Inflammatory macrophage treated with lipopolysaccharide for 1 hour (primary cell): ENCODE data around the gene GABRR2.

Source experiments
- DNase-seq, 2 donors: peaks; one replicate each; pipeline ENCODE4 v3.0.0-alpha.2; 2020 to 2022

GABRR2 gene

DNA sequence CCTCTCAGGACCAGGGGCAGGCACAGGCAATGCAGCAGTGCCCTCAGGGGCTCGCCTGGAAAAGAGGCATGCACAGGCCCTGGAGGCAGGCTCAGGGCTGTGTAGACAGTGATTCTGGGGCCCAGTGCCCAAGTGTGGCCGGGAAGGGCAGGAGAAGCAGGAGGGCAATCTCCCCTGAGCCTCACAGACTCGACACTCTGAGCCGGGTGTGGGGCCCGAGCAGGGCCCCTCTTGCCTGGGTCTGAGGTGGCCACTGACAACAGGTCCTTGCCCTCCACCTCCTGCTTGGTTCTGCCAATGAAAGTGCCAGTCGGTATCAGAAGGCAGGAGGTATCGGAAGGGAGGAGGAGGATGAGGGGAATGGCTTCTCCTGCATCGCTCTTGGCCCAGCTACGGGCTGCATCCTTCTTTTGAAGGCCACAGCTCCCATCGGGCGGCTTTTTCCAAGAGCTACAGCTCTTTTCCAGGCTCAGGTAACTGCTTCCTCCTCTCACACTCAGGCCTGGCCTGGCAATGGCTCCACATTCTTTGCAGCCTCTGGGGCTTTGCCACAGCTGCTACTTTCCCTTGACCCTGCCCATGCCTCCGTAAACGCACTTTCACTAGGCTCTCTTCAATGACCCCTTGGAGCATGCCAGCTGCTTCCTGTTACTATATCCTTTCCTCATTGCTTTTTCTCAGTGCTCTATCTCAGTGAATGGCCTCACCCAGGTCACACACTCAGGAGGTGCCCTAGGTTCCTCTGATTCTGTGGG, 24.5 kb downstream of the GABRR2 start:
- DNase-seq: no peak

DNA sequence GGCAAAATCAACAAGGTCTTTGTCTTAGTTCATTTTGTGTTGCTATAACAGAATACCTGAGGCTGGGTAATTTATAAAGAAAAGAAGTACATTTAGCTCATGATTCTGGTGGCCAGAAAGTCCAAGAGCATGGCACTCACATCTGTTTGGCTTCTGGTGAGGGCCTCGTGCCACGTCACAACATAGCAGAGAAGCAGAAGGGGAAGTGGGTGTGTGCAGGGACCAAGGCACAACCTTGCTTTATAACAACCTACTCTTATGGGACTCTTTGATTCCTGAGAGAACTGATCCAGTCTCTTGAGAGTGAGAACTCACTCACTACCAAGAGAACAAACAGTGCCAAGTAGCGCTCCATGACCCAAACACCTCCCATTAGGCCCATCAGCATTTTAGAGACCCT, 25.4 kb downstream of the GABRR2 start:
- DNase-seq: no peak

DNA sequence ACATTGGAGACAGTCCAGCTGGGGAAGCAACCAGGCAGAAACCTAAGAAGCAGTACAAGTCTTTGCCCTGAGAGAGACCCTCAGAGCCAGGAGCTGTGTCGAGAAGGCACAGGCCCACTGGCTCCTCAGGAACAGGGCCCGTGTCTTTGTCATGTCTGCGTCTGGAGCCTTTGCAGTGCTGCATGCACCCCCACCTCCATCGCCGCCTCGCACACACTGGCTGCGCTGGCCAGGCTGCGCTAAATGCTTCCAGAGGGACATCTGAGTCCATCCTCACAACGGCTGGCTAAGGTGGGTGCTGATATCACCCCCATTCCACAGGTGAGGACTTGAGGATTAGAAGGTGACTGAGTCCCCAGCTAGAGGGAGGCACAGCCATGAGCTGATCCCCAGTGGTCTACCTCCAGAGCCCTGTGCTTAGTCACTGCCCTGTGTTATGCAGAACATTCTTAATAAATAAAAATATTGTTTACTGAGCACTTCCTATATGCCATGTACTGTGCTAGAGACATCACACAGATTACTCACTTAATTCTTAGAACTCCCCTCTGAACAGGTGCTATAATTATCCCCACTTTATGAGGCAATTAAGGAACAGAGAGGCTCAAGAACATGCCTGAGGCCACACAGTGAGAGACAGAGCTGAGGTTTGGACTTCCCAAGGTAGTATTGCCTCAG, 27.6 kb downstream of the GABRR2 start:
- DNase-seq: no peak

DNA sequence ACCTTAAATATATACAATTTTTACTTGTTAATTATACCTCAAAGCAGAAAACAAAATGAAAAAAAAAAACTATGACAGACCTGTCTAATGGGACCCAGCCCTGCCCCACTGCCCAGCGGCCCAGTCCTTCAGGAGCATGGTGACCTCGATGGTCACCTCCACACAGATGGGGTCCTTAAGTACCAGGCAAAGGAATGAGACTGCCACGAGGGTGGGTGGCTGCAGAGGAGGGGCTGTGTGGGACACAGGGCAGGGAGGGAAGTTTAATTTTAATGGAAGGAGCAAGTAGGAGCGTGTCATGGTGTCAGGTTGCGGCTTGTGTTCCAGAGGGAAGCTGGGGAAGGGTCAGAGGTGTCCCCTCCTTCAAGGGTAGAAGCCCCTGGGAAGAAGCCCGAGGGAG, 28.6 kb downstream of the GABRR2 start:
- no peak for DNase-seq

DNA sequence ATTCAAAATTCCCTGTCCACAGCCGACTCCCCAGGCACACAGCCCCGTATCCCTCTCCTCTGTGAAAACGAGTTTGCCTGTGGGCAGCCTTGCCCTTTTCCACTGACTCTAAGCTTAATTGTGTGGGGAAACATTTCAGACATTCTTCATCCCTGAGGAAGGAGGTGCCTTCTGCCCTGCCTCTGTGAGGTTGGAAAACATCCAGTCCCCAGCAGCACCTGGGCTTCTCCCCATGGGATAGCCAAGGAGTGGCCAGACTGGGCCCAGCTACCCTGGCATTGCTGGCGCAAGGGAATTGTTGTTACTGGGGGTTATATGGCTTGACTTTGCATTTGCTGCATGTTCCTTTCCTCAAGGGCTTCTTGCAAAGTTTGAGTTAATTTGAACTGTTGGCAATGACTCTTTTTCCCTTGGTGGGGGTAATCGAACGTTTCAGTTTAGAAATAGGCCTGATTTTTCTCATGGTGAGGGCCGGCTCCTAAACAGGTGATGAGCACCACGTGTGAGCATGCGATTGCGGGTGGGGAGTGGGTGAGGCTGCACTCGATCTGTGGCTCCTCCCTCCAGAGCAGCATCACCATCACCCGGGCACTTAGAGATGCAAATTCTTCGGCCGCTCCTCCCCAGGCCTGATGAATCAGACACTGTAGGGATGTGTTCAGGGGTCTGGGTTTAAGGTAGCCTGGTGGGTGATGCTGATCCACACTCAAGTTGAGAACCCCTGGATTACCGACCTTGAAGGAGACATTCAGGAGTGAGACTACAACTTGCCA, 29.9 kb downstream of the GABRR2 start:
- DNase-seq: no peak

DNA sequence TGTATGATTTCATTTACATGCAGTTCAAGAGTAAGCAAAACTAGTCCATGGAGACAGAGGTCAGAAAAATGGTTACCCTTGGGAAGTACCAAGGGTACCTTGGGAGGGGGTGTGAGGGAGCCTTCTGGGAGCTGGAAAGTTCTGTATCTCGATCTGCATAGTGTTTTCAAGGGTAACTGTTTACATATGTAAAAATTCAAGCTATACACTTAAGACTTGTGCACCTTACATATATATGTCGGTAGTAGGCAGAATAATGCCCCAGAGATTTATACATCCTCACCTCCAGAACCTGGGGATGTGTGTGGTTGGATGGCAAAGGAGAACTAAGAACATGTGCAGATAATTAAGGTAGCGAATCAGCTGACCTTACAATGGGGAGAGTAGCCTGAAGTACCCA, 31.0 kb downstream of the GABRR2 start:
- no peak for DNase-seq

DNA sequence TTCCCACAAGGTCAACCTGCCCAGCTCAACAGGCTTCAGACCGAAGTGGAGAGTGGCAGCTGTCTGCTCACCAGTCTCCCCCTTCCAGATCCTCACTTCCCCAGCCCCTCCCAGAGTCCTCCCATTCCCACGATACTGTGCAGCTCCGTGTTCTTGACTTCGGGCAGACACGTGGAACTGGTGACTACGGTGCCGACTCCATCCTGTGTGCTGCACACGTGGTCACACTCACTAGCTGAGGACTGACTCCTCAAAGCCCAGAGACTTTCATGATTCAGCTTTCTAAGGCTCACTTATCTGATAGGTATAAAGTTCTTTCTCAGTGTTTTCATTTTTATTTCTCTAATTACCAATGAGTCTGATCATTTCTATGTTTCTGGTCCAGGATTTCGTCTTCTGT, 32.4 kb downstream of the GABRR2 start:
- DNase-seq: no peak

DNA sequence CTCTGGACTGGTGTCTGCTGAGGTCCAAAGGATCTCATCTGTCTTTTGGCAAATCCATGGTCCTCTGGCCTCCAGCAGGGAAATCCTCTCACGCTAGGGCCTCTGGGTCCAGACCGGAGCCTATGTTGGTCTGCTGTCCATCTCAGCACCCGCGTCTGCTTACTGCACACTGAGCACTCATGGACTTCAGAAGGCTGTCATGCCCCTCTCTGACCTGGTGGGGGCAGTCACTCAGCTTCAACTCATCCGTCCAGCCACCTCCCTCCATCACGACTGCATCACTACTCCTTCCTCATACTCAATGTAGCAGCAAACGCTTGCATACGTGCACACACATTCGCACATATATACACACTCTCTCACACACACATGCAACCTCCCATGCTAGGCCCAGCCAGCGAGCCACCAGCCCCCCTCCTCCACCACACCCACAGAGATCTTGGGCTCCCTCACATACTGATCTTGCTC, 33.3 kb downstream of the GABRR2 start:
- peak; percentile 57 to 74 for DNase-seq

DNA sequence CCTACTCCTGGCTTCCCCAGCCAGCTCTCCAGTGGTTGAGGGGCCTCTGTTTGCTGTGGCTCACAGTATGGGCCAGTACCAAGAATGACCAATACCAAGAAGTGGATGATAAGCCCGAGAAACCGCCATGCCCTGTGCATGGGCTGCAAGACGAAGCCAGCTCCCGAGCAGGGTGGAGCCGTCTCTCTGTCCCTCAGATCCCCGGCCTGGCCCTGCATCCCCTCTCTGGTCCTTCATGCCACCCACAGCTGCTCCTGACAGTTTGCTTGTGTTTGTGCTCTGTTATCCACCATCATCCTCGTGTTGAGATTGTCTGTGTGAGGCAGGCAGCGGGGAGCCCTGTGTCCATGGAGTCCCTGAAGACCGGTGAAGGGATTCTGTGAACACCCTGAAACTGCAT, 36.1 kb downstream of the GABRR2 start:
- no peak for DNase-seq

DNA sequence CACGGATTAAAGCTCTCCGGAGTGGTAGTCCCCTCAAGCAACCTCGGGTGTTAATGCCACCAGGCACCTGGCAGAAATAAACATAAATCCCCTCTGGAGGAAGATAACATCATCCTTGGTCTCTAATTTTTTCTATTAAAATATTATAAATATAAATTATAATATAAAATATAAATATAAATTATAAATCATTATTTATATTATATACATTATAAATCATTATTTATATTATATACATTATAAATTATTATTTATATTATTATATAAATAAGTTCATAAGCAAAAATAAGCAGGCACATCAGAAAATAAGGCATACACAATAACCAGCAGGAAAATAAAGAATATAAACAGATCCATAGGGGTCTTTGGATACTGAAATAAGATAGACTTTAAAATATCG, 39.2 kb downstream of the GABRR2 start:
- DNase-seq: no peak

DNA sequence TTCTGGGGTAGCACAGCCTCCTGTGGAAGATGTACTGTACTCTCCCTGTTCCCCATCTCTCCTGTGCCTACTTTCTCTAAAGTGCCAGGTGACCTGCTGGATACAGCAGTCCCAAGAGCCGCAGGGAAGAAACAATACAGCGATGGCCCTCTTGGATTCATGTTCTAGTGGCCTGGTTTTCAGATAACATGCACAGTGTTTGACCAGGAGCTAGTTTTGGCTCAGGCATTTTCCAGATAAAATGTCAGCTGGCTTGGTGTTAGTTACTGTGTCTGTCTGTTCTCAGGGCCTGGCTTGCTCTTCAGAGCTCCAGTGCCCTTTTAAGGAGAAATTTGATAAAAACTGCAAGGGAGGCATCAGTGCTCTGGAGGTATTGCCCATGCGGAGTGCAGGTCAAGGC, 41.3 kb downstream of the GABRR2 start:
- no peak for DNase-seq

DNA sequence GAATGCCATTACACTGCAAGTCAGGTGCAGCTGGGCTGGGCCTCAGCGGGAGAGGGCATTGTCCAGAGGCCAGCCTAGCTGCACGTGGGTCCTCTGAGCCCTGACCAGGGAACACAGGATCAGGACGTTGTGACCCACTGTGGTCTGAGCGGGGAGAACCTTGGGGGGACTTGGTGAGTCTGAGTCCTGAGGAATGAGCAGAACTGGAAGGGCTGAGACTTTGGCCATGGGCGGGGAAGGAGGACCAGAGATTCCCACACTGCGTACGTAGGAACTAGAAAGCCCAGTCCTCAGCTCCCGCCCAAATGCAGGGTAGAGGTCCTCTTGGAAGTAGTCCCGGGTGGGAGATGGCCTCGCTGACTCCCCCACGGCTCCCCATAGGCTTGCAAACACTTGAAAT, 42.5 kb downstream of the GABRR2 start:
- DNase-seq: no peak

DNA sequence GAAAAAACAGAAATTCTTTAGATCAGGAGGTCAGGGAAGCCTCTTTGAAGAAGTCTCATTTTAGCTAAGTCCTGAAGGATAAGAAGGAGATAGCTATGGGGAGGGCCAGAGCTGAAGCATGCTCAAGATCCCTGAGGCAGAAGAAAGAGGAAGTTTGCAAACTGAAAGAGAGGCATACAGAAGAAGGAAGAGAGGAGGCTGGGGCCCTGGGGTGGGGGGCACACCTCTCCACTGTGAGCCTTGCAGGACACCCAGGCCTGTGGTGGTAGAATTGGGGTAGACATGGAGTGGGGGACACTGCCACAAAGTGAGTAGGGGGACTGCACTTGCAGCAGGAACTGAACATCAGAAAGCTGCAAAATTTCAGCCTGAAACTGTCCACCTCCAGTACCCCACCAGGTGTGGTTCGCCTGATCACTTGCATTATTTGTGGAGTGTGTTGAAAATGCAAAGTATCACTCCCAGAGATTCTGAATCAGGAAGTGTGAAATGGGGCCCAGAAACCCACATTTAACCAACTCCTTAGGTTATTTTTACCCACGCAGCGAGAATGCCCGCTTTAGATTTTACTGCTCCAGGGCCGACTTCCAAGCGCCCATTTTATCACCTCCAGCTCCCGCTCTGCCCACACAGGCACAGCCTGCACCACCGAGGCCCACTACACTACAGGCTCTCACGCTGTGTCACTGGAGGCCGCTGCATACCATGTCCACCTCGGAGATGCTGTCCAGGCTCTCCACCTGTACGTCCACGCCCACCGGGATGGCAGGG, 44.0 kb downstream of the GABRR2 start:
- DNase-seq: no peak

DNA sequence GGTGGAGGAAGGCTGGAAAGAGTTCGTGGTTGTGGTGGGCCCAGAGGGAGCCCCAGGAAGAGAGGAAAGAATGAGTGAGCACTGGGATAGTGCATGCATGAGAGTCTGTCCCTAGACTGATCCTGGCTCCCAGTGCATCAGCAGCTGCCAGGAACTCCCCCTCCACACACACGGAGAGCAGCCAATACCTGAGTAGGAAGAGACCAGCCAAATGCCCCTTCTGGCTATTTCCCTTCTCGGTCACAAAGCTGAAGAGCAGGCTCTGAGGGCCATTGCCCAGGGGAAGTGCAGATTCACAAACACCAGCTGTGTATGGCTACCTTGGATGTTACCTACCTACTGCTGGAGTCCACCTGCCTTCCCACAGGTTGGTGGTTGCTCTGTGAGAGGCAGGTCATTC, 45.1 kb downstream of the GABRR2 start:
- no peak for DNase-seq

DNA sequence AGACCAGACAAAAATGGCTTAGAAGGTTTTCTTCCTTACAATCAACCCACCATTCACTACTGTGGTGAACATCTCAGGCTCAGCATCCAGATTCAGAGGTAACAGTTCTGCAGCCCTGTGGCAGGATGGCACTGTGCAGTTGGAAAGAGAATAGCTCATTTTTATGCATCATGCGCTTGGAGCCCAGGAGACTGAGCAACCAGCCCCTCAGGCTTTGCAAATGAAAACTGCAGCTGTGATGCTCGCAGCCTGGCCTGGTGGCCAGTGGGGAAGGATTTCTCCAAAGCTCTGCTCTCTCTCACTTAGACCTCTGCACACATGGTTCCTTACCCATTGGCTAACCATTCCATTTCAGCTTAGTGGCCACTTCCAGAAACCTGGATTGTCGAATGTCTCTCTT, 45.8 kb downstream of the GABRR2 start:
- DNase-seq: no peak

DNA sequence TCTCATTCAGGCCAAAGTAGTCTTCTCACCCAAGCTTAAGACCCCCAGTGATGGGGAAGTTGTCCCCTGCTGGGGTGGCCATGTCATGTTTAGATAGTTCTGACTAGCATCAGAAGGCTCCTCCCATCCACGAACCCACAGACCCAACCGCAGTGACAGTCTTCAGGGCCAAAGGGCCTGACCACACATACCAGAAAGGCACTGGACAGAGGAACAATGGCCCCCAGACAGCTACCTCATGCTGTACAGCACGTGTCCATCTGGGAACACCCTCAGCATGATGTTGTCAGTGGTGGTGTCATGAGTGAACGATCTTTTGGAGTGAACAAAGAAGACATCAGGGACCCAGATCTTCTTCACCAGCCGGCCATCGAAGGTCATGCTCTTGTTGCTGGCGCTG, 46.3 kb downstream of the GABRR2 start:
- DNase-seq: no peak

DNA sequence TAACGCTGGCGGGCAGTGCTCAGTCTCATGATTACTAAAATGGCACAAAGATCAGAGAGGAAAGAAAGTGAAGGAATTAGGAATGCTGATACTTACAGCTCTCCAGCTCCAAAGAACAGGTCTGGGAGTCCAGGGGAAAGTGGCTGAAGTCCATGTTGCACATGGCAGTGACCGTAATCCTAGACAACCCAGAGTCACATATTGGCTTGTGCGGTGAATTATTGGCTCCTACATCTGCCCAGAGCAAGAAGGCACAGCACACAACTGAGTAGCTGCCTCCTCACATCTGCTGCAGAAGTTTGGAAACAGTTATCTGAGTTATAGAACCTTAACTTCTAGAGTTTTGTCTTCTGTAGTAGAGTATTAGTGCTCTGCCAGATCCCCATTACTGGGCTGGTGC, 47.2 kb downstream of the GABRR2 start:
- DNase-seq: no peak

DNA sequence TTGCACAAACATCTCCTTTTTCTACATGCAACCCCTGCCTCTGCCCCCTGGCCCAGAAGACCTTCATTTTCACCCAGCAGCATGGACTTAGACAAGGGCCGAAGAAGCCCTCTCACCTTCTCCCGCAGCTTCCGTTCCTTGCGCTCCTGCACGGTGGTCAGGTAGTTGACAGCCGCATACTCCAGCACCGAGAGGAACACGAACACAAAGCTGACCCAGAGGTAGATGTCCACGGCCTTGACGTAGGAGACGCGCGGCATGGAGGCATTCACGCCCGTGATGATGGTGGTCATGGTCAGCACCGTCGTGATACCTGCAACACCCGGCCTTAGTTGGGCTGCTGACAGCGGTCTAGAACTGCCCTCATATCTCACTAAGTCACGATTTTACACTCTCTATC, 50.8 kb downstream of the GABRR2 start:
- DNase-seq: no peak

DNA sequence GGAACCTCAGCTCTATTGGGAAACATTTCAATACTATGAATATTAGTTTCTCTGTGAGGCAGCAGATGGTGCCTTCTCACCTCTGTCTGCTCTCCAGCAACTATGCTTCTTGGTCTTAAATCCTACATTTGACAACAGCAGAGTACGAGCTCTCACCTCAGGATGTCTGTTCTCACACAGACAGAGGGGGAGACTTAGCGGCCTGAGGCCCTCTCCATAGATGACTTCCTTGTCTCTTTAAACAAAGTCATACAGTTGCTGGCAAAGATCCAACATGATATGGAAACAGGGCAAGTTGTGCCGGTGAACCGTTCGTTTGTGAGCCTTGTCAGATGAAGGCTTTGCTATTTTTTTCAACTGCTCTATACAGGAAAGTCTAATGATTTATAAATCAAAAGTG, 54.3 kb downstream of the GABRR2 start:
- no peak for DNase-seq

DNA sequence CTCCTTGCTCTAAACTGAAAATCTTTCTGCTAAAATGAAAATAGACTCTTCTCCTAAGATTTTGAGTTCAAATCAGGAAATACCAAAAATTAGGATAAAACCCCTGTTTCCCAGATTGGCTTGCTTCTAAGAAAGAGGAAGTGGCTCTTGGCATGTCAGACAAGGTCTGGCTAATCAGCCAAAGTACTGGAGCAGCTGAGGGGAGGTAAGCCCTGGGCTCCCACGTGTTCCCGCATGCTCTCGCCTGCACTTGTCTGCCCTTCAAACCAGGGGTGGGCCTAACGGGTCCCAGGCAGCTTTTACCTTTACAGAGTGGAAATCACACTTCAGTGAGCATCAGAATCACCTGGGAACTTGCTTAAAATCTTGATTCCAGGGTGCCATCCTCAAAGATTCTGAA, 54.8 kb downstream of the GABRR2 start:
- peak; percentile 29 to 32 for DNase-seq

DNA sequence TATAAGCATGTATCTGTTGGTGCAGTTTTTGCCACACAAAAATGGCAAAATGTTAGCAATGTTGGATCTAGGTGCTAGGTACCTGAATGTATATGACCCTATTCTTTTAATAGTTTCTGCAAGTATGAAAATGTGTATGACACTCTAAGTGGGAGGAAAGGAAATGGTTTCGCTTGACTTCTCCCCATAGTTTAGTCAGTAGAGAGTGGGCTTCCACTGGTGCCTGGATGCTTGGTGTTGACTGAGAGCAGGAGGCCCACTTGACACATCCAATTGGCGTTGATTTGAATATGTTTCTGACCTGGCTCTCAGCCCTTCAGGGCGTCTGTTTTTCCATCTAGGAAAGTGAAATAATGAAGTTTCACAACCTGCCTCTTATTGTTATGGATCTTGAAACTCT, 56.2 kb downstream of the GABRR2 start:
- DNase-seq: no peak

DNA sequence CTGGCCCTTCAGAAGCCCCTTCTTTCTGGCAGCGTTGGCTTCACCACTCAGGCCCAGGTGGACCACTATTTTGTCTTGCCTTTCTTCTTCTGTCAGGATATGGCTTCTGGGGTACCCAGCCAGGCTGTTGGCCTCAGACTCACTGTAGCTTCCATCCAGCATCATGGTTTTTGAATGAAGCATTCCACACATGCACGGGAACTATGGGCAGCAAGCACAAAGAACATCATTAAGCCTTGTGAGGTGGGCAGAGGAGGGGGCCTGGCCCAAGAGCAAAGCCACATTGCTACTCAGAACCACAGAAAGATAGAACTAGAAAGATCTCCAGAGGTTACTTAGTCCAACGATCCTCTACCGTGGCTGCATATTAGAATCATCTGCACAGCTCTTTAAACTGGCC, 57.3 kb downstream of the GABRR2 start:
- DNase-seq: no peak

DNA sequence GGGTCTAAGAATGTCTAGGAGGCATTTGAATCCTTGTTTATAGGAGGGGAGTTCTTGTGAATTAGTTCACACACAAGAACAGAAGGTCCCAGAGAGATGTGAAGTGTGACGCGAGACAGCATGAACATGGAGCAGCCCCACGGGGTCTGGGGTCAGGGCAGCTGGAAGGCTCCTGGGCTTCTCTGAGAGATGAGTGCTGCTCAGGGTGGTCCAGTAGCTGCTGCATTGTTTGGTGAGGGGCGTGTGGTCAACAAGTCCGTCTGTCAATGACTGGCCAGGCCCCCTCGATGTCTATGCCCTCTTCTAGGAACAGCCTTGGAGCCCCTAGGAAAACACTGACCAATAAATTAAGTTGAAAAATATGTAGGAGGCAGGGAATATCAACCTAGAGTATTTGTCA, 57.8 kb downstream of the GABRR2 start:
- DNase-seq: no peak
